HG03060 (cell line): Measurements from ENCODE around the gene OR2T10.
"Not testable (repeated sequence)": the region's sequence is repeated elsewhere in the genome, so short reads cannot be mapped to it uniquely, and the experiment has no call there.

Experiments
- ATAC-seq: cut with Tn5 transposase; IDR thresholded peaks from one replicate; pipeline ENCODE4 v1.9.1; 2021; ENCODE audit warnings: low read depth, moderate number of reproducible peaks; ENCODE audit not compliant: unreplicated experiment

Gene OR2T10, protein sequence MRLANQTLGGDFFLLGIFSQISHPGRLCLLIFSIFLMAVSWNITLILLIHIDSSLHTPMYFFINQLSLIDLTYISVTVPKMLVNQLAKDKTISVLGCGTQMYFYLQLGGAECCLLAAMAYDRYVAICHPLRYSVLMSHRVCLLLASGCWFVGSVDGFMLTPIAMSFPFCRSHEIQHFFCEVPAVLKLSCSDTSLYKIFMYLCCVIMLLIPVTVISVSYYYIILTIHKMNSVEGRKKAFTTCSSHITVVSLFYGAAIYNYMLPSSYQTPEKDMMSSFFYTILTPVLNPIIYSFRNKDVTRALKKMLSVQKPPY

GRCh38 chr1:248597589-248597988 lies at the start of gene OR2T10:
Gene OR2T10, minus strand, starts transcription at chr1:248597700. Its CDS starts 3,932 bp downstream, at chr1:248593768.
- no peak for ATAC-seq

- not testable (repeated sequence) for ATAC-seq
Measured at GRCh38 chr1:248645178-248645577, 47.7 kb upstream of the OR2T10 start, which contains the start of gene OR2T35. Gene OR2T35, minus strand, starts transcription at chr1:248645278. Its CDS starts 6,020 bp downstream, at chr1:248639258.

DNA sequence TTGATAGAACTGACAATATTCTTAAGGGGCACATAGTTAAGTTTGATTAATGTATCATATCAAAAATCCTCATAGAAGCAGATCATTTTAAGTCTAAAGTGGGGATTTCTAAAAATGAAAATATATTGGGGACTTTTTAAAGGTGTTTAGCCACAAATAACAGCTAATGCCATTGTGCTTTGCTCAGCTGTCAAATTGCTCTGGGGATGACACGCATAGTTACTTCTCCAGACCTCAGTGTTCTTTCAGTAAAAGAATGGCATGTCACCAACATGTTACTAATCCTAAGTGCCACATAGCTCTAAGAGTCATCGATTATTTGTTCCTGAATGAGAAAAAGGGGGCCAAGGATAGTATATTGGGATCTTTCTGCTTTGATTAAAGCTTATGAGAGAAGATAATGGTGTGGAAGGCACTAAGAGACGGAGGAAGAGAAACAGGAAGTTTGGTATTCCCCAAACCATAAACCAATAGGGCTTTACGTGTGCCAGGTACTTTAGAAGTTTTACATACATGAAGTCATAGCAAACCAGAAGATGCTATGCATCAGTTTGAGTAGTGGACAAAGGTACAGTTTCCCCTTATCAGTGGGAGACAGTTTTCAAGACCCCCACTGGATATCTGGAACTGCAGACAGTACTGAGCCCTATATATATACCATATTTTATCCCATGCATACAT lies 45.6 kb upstream of the OR2T10 start:
- ATAC-seq, result peak; percentile 50

DNA sequence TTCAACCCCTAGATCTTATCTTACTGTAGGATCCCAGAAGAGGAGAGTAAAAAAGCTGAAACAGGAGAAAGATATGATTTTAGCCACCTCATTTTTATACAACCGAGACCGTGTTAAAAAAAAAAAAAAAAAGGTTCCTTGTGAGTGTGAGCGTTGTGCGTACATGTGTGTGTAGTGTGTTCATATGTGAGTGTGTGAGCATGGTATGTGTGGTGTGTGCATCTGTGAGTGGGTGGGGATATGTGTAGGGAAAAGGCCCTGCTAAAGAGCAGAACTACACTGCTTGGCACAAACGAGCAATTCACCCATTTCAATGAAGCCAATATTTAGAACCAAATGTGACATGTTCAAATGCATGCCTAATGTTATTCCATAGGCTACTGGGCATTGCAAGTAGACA lies 44.1 kb upstream of the OR2T10 start:
- ATAC-seq, result not testable (repeated sequence)

GRCh38 chr1:248640906-248641305 lies 43.4 kb upstream of the OR2T10 start:
- peak; percentile 35 for ATAC-seq

DNA sequence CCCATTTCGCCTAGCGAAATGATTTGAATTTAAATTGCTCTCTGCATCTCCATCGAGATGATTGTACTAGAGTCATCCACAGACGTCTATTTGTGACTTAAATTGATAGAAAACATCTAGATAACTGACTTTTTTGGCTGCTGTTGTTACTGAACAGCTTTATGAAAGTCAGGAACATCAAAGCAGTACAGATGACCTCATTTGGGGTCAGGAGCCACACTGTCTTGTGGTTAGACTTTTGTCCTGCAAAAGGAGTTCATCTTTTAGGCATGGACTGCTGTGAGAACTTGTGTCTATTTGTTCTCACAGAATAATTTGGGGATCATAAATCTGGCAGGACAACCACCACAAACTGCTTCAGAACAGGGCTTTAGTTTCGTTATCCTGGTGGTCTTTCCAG lies 42.2 kb upstream of the OR2T10 start:
- ATAC-seq, result peak; percentile 25

DNA sequence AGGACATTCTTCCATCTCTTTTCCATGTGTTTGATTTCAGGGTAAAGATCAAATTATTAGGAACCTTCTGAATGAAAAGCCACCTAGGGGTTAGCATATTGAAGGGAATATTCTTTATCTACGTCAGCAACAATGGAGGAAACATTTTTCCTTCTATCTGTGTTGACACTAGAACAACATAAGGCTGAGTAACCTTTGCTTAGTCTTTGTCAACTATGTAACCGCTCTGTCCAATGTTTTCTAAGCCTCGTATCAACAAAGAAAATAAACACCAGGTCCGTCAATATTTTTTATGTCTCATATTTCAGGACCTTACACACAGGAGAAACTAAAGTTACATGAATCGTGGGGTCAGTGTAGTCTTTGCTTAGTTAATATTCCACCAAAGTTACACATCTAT lies 39.1 kb upstream of the OR2T10 start:
- ATAC-seq, result not testable (repeated sequence)

DNA sequence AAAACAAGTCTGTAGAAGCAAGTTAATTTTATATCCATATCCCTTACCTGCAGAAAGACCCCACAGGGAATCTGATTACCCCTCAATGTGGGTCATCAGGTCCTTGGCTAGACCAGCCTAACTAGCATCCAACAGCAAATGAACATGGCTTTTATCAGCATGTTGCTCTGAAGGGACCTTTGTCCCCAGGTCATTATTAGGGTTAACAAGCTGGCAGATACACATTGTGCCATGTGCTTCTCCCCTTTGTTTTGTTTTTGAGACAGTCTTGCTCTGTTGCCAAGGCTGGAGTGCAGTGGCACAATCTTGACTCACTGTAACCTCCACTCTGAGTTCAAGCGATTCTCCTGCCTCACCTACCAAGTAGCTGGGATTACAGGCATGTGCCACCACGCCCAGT lies 37.5 kb upstream of the OR2T10 start, which contains the start of gene OR2T11:
OR2T11 (minus strand) TSS at position 101 of the 400 bp plus-strand sequence. CDS start 7,963 bp downstream, outside the sequence.
- not testable (repeated sequence) for ATAC-seq

DNA sequence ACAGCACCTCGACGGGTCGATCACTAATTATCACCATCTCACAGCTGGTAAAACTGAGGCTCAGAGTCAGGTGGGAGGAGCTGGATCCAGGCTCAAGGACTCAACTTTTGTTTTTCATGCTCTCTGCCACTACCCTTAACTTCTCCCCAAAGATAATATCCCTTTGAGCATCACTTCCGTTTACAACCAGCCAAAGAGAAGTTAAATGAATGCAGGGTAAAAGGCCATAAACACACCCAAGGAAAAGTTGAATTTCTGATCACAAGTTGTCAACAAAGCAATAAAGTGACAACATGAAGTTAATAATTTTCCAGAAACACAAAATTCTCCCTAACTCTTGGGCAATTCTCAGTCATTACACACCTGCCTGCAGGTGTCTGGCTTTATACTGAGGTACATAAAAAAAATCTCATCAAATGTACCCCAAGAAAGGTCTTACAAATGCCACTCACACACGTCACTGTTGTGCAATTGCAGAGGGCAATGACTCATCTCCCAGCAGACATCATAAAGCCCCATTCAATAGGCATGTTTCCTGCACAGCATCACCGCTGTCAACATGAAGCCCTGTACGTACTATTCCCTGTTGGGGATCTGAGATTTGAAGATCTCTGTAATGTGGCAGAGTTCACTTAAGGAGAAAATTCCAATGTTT lies 34.0 kb upstream of the OR2T10 start:
- ATAC-seq, result no peak

DNA sequence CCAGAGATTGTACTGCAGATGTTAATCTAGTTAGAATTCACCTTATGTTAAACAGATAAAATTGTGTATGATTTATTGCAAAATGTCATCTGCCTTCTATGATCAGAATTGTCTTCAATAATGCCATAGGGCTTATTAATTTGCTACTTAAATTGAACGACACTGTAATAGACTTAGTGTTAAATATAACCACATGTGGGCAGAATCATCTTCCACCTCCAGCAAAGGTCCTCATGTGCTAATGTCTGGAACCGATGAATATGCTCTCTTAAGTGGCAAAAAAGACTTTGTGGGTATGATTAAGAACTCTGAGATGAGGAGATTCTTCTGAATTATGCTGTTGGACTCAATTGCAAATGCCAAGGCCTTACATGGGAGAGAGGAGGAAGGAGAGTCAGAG lies 33.1 kb upstream of the OR2T10 start:
- no peak for ATAC-seq

DNA sequence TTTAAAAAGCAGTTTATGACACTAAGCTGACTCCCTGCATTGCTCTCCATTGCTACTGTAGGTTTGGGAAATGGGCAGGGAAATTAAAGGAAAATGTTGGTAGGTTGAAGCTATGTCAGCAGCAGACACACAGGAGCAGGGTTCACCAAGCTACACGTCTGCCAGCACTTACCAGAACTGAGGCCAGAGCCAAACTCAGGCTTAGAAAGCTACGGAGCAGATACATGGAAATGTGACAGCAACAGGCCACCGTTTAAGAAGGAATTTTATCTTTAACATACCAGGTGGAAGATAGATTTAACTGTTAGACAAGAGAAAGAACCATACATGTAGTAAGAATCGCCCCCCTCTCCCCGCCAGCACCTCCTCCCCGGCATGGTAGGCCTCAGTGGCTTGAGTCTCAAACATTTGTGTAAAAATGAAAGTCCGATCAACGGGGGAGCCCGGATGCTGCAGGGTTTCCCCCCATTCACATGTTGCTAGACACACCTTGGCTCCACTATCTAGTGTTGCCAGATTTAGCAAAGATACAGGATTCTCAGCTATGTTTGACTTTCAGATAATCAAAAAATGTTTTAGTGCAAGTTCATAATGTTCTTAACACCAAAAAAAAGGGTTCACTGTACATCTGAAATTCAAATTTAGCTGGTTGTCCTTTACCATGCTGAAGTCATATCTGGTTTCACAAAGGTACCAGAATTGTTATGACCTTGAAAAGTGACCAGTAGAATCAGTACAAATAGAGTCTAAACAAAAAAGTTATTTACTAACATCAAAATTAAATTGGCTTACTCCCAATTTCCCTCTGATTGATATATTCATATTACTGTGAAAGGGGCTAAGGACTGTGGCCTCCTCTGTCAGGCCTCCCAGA lies 30.7 kb upstream of the OR2T10 start:
- peak; percentile 57 for ATAC-seq

- ATAC-seq, result no peak
Measured at GRCh38 chr1:248625971-248626370, 28.5 kb upstream of the OR2T10 start.

DNA sequence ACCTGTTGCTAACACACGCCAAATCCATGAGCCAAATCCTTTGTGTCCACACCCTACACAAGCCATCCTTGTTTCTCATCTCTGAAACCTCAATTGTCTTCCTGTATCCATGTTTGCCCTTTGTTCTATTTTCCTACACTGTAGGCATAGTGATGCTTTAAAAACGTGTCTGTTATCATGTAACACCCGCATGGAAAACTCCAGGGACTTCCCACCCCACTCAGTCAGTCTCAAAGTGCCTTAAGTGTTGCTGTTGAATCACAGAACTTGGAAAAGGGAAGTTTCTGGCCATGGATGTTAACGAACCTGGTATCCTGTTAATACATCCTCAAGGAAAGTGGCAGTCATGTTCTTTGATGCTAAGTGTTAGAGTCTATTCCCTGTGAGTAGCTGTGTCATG lies 27.7 kb upstream of the OR2T10 start:
- no peak for ATAC-seq

DNA sequence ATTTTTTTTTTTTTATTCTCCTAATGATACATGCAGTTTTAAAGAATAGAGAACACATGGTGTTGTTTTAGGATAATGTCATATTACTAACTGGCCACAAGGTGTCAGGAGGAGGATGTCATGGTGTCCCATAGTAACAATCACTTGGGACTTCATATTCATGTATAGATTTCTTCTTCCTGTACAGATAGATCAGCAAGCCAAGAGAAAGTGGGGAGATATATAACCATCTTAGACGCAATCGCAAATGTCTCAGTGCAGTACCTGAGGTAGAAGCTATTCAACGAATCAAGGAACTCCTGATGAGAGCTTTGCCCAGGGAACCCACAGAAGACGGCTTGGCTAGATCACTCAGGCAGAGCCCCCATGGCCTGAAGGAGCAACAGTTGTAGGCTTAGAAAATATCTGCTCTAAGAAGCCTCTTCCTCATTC lies 25.1 kb upstream of the OR2T10 start:
- ATAC-seq, result peak; percentile 95

DNA sequence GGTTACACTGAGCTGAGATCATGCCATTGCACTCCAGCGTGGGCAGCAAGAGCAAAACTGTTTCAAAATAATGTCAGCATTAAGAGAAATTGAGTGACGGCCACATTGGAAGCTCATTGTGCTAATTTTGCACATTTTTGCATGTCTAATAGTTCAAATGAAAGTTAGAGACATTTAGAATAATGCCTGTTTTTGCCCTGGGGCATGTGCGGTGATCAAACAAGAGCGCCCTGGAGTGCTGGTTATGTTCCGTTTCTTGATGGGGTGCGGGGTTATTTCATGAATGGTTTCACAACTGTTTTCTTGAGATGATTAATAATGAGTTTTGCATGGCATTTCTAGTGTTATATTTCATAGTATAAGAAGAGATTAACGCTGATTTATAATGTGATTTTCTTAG lies 24.3 kb upstream of the OR2T10 start:
- ATAC-seq, result no peak

GRCh38 chr1:248618878-248619277 lies 21.4 kb upstream of the OR2T10 start:
- no peak for ATAC-seq

DNA sequence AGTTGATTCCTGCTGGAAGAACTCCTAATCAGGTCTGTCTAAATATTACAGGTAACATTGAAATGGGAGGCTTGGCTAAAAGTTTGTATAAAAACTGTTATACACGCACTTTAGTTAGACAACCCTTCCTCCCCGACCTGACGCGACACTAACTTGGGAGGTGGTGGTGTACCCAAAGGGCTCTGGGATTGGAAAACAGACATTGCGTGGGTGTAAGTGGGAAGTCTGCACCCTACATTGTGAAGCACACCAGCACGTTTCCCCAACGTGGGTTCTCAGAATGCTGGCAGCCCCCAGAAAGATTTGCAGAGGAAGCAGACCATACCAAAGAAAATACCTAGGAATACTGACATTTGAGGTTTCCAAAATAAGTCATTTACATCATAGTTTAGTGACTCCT lies 20.6 kb upstream of the OR2T10 start:
- no peak for ATAC-seq

GRCh38 chr1:248613742-248614141 lies 16.2 kb upstream of the OR2T10 start:
- no peak for ATAC-seq

- no peak for ATAC-seq
Measured at GRCh38 chr1:248611883-248612414, 14.4 kb upstream of the OR2T10 start.

GRCh38 chr1:248610301-248610700 lies 12.8 kb upstream of the OR2T10 start:
- no peak for ATAC-seq
